ENCODE data around the gene RIMOC1.
A peak's percentile ranks its signal among the peaks of the same experiment; 100 is the strongest.

Gene RIMOC1, protein sequence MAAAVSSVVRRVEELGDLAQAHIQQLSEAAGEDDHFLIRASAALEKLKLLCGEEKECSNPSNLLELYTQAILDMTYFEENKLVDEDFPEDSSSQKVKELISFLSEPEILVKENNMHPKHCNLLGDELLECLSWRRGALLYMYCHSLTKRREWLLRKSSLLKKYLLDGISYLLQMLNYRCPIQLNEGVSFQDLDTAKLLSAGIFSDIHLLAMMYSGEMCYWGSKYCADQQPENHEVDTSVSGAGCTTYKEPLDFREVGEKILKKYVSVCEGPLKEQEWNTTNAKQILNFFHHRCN

DNA sequence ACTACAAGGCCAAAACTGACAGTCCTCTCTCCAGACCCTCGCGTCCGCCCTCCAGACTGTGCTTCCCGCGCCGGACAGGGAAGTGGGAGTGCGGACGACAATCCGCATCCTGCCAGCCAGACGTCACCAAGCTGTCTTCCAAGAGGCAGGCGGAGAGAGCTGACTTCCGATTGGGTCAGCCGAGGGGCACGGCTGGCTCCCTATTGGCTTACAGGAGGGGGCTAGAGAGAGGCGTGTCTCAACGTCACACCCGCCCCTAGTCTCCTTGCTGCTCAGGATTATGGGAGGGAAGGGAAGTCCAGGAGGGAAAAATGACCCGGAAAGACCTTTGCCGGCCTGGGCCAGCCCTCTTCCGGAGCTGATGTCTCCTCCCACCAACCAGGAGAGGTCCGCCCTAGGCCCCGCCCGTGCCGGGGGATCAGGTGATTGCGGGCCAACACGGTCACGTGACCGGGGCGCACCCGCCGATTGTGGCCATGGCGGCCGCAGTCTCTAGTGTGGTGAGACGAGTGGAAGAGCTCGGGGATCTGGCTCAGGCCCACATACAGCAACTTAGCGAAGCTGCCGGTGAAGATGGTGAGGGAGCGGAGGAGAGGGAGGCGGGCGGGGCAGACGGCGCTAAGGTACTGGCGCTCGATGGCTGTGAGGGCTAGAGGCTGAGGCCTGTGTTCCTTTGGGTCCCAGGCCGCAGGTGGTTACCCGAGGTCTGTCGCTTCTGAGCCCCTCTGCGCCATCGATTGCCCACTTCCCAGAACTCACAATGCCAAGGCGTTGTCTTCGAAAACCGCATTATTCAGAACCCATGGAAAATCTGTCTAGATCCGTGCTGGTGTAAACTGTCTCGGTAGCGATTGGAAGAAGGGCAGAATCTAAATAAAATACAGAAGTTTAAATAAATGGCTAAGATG, at the start of gene RIMOC1:
TSS of gene RIMOC1 (plus strand) at position 453 of the 908 bp plus-strand sequence. CDS start at position 477, 24 bp downstream.
- H3K36me3 ChIP-seq (ENCODE audit: insufficient read depth, low read length), result peaks cover 29% of the 10 kb centered on the region
- H3K27me3 ChIP-seq (ENCODE audit: insufficient read depth, low read length), result no peaks in the 10 kb centered on the region
- no peaks in the 10 kb centered on the region for H3K9me3 ChIP-seq (ENCODE audit: low read length)
- H3K4me3 ChIP-seq (ENCODE audit: low read length), result peak within 1 kb of the TSS; percentile 91
- peak within 1 kb of the TSS; percentile 73 for H2AFZ ChIP-seq (ENCODE audit: low read depth, low read length)
- peaks cover 24% of the 10 kb centered on the region for H3K4me1 ChIP-seq (ENCODE audit: insufficient read depth, low read length)

DNA sequence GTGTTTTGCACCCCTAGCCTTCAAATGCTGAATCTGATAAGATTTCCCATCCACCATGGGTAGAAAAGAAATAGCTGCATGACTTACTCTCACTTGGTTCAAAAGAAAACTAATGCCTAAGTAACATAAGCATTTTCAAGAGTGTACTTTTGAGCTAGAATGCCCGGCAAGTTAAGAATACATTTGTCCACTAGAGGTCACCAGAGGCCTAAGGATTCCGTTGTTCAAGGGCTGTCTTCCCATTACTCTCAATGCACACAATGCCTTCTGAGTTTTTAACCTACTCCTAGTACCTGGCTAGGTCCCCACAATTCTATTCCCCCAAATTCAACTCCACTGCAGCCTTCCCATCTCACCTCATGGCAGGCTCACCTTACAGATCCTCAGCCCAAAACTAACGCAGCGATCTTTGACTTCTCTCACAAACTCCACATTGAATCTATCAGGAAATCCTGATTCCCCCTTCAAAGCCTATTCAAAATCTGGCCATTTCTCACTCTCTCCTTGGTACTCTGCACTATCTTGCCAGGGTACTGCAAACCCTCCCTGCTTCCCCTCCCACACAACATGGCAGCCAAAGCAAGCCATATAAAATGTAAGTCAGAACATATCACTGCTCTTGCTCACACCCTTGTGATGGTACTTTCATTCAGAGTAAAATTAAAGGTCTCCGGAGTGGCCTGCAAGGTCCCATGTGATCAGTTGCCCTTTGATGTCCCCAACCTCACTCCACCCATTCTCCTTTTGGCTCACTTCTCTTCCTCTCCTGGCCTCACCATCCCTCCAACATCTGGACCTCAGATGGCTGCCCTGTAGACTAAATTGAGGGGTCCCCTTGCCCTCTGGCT, 47.3 kb upstream of the RIMOC1 start:
- Histone ChIP-seq H3K27me3 (ENCODE audit: insufficient read depth, low read length) (no peaks in the 10 kb centered on the region), H3K36me3 (ENCODE audit: insufficient read depth, low read length) (peaks cover 26% of the 10 kb centered on the region), H3K4me3 (ENCODE audit: low read length) (no peak overlapping the region), H2AFZ (ENCODE audit: low read depth, low read length) (no peak overlapping the region), H3K4me1 (ENCODE audit: insufficient read depth, low read length) (no peaks in the 10 kb centered on the region), H3K9me3 (ENCODE audit: low read length) (no peaks in the 10 kb centered on the region)

DNA sequence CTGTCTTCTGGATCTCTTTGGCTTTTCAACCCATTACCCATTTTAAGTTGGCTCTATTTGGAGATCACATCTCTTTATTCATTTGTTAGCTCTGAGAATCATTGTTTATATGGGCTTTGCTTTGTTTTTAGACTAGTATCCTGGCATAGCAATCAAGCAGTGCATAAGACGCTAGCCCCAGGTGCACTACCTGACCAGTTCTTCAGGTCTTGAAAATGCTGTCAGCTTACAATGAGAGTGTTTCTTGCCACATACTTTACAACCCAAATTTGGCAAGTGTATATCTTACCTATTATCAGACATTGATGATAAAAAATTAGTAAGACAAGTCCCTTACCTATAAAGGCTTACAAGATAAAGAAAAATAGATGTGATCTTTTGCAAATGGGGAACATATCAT, 46.2 kb upstream of the RIMOC1 start:
- Histone ChIP-seq H2AFZ (ENCODE audit: low read depth, low read length) (no peak overlapping the region), H3K36me3 (ENCODE audit: insufficient read depth, low read length) (peaks cover 18% of the 10 kb centered on the region), H3K4me1 (ENCODE audit: insufficient read depth, low read length) (no peaks in the 10 kb centered on the region), H3K4me3 (ENCODE audit: low read length) (no peak overlapping the region), H3K9me3 (ENCODE audit: low read length) (no peaks in the 10 kb centered on the region), H3K27me3 (ENCODE audit: insufficient read depth, low read length) (no peaks in the 10 kb centered on the region)

DNA sequence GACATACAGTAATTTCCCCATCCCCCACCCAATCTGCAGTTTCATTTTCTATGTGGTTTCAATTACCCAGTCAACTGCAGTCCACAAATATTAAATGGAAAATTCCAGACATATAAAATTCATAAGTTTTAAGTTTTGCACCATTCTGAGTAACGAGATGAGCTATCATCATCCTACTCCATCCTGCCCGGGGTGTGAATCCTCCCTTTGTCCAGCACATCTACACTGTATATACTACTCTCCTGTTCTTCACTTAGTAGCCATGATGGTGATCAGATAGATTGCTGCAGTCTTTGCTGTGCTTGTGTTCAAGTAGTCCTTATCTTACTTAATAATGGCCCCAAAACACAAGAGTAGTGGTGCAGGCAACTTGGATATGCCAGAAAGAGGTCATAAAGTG, 45.3 kb upstream of the RIMOC1 start:
- no peak overlapping the region for H2AFZ ChIP-seq (ENCODE audit: low read depth, low read length)
- H3K4me1 ChIP-seq (ENCODE audit: insufficient read depth, low read length), result no peaks in the 10 kb centered on the region
- no peaks in the 10 kb centered on the region for H3K9me3 ChIP-seq (ENCODE audit: low read length)
- H3K36me3 ChIP-seq (ENCODE audit: insufficient read depth, low read length), result peaks cover 16% of the 10 kb centered on the region
- no peaks in the 10 kb centered on the region for H3K27me3 ChIP-seq (ENCODE audit: insufficient read depth, low read length)
- H3K4me3 ChIP-seq (ENCODE audit: low read length), result no peak overlapping the region

DNA sequence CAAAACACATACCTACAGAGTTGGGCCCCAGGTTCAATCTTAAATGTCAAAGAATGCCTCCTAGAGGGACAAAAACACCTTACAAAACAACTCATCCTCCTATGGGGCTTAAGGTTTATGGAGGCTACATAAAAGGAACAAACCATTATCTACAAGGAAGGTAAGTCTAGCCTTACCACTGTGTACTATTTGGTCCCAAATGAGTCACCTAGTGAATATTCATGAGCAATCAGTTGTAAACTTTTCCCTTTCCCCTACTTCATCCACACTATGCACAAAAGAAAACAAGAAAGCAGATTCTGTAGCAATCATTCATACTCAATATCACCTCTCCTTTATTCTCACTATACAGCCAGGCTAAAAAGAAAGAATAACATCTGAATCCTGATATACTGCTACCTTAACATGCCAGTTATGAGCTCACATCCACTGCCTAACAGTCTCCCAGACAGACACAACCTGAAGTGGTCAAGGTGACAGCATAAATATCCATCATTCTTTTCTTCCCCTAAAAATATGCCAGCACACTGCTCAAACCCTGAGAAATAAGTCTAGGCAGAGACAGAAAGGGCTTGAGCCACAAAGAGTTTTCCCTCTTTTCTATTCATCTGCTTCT, 40.2 kb upstream of the RIMOC1 start:
- H3K4me3 ChIP-seq (ENCODE audit: low read length), result no peak overlapping the region

DNA sequence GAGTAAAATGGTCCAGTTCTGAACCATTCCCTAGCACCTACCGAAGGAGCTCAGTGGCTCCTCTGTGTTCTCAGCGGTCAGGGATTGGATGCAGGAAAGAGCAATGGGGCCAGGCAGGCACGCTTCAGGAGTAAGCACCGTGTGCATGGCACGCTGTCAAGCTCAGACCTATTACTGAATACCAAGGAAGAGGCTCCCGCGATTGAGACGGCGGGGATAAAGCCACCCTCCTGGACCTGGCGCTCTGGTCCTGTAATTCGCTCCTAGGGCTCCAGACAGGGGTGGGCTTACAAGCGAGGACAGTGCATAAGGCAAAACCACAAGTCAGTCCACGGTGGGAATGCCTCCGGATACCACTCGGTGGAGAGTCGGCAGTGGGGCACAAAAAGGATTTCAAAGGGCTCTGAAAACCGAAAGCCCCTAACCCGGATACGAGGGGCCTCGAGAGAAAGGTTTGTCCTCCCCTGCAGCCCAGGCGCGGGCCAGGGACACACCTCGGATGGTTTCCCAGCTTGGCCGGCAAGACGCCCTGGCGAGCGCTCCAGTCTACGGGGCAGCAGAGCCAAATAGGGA, 34.9 kb upstream of the RIMOC1 start:
- no peaks in the 10 kb centered on the region for H3K27me3 ChIP-seq (ENCODE audit: insufficient read depth, low read length)
- H2AFZ ChIP-seq (ENCODE audit: low read depth, low read length), result peak overlapping the region; percentile 99
- no peaks in the 10 kb centered on the region for H3K9me3 ChIP-seq (ENCODE audit: low read length)
- H3K4me3 ChIP-seq (ENCODE audit: low read length), result peak overlapping the region; percentile 90
- no peaks in the 10 kb centered on the region for H3K4me1 ChIP-seq (ENCODE audit: insufficient read depth, low read length)
- no peaks in the 10 kb centered on the region for H3K36me3 ChIP-seq (ENCODE audit: insufficient read depth, low read length)

More for the DNA sequence above, 40.2 kb upstream of the RIMOC1 start:
- Histone ChIP-seq H3K36me3 (ENCODE audit: insufficient read depth, low read length) (peaks cover 10% of the 10 kb centered on the region), H3K27me3 (ENCODE audit: insufficient read depth, low read length) (no peaks in the 10 kb centered on the region), H2AFZ (ENCODE audit: low read depth, low read length) (no peak overlapping the region), H3K4me1 (ENCODE audit: insufficient read depth, low read length) (no peaks in the 10 kb centered on the region), H3K9me3 (ENCODE audit: low read length) (no peaks in the 10 kb centered on the region)

DNA sequence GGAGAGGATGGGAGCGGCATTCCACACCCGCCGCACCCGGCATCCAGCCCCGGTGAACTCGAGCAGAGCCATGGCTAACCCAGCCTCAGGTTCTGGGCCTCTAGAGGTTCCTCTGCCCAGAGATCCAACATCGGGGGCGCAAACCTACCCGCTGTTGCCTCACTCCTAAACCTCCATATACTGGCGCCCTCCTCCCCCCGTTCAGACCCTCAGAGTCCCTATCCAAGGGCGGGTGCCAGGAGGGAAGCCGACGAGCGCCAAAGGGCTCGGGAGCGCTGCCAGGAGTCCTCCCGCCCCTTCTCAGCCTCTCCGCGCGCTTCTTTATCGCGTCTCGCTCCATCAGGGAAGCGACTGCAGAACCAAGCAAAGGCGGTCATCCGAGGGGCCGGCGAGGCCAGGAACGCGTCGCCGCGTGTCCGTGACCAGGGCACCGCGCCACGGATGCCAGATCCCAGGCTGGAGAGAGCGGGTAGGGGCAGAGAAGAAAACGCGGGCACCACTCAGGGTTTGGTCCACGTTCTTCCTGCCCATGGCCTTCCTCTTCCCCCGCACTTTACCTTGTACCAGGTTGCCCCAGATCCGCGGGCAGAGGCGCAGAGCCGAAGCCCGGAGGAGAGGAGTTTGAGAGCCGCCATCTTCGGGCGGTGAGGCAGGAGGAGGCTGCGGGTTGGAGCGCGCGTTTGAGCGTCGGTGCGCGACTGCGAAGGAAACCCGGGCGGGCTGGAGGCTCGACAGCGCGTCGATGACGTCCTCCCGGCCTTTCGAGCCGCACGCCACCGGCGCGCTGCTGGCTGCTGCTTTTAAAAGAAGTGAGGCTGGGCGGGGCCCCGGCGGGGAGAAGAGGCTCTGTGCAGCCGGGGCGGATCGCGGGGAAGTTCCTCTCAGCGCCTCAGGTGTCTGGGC, 34.2 kb upstream of the RIMOC1 start, which contains the start of gene OXCT1:
TSS of gene OXCT1 (minus strand) at position 702 of the 903 bp plus-strand sequence. CDS start at position 635, 67 bp downstream.
- Histone ChIP-seq H3K36me3 (ENCODE audit: insufficient read depth, low read length) (no peaks in the 10 kb centered on the region), H2AFZ (ENCODE audit: low read depth, low read length) (peak within 1 kb of the TSS; percentile 99), H3K9me3 (ENCODE audit: low read length) (no peaks in the 10 kb centered on the region), H3K4me1 (ENCODE audit: insufficient read depth, low read length) (no peaks in the 10 kb centered on the region), H3K27me3 (ENCODE audit: insufficient read depth, low read length) (no peaks in the 10 kb centered on the region), H3K4me3 (ENCODE audit: low read length) (peak within 1 kb of the TSS; percentile 90)

DNA sequence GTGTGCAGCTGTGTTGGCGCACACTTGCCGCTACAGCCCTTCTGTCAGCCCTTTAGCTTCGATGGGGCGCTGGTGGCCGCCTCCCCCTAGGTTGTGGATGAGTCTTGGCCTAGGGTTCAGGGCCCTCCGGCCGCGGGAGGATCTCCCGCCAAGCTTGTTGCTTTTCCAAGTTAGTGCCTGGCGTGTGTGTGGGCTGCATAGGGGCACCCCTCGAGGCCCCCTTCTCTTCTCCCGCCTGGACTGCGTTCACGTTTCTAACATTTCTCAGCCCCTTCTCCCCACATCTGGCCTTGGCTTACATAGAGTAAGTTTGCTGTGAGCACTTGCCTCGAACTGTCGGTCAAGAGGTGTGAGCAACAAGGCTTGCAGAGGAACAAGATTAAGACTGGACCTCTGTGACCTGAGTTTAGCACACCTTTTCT, 33.5 kb upstream of the RIMOC1 start:
- H3K4me3 ChIP-seq (ENCODE audit: low read length), result peak overlapping the region; percentile 90
- H2AFZ ChIP-seq (ENCODE audit: low read depth, low read length), result peak overlapping the region; percentile 99
- no peaks in the 10 kb centered on the region for H3K27me3 ChIP-seq (ENCODE audit: insufficient read depth, low read length)
- no peaks in the 10 kb centered on the region for H3K9me3 ChIP-seq (ENCODE audit: low read length)
- H3K4me1 ChIP-seq (ENCODE audit: insufficient read depth, low read length), result no peaks in the 10 kb centered on the region
- no peaks in the 10 kb centered on the region for H3K36me3 ChIP-seq (ENCODE audit: insufficient read depth, low read length)

DNA sequence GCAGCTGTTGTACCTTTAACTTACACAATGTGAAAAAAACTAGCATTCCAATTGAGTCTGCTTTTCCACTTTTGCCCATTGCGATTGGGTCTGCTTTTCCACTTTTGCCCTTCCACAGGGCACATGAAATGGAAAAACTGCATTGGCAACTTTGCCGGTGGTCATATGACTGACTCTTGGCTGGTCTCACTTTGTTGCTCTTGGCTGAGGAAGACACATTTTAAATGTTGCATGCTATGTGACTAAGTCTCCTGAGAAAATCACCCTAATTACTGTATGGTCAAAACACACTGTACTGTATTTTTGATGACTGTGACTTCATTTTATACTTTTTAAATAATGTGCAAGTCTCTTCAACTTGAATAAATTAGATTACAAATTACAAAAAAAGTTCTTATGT, 32.3 kb upstream of the RIMOC1 start:
- Histone ChIP-seq H3K4me1 (ENCODE audit: insufficient read depth, low read length) (no peaks in the 10 kb centered on the region), H2AFZ (ENCODE audit: low read depth, low read length) (no peak overlapping the region), H3K4me3 (ENCODE audit: low read length) (no peak overlapping the region), H3K27me3 (ENCODE audit: insufficient read depth, low read length) (no peaks in the 10 kb centered on the region), H3K36me3 (ENCODE audit: insufficient read depth, low read length) (no peaks in the 10 kb centered on the region), H3K9me3 (ENCODE audit: low read length) (no peaks in the 10 kb centered on the region)

DNA sequence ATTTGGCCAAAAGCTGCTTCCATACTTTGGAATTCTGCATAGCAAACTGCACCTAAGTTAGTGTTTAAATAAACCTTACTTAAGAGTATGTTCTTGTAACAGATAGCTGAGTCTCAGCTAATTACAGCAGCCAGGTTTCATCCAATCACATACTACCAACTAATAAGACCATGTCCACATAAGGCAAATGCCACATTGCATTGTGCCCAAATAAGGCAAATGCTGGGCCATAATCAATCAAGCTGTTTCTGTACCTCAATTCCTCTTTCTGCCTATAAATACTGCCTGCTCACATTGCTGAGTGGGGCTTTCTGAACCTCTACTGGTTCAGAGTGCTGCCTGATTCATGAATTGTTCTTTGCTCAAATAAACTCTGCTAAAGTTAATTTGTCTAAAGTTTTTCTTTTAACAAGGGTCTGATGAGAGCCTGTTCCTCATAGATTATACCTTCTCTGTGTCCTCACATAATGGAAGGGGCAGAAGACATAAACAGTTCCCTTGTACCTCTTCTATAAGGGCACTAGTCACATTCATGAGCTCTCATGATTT, 29.6 kb upstream of the RIMOC1 start:
- no peaks in the 10 kb centered on the region for H3K27me3 ChIP-seq (ENCODE audit: insufficient read depth, low read length)
- no peaks in the 10 kb centered on the region for H3K36me3 ChIP-seq (ENCODE audit: insufficient read depth, low read length)
- no peak overlapping the region for H3K4me3 ChIP-seq (ENCODE audit: low read length)
- H3K9me3 ChIP-seq (ENCODE audit: low read length), result no peaks in the 10 kb centered on the region
- no peak overlapping the region for H2AFZ ChIP-seq (ENCODE audit: low read depth, low read length)
- no peaks in the 10 kb centered on the region for H3K4me1 ChIP-seq (ENCODE audit: insufficient read depth, low read length)

DNA sequence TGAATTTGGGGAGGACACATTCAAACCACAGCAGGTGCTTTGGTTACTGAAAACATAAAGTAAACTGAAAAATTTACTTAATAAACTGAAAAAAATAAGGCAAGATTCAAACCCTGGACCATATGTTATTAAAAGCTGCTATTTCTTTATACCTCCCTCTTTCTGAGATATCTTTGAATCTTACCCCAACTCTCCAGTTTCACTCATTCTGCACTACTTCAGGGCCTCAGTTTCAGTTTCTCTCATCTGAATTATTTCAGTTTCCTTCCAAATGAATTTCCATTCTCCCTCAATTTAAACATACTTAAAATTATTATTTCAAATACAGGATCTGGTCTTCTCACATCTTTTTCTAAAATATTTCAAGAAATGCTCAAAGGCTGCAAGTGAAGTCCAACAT, 29.0 kb upstream of the RIMOC1 start:
- H3K36me3 ChIP-seq (ENCODE audit: insufficient read depth, low read length), result no peaks in the 10 kb centered on the region
- H3K4me3 ChIP-seq (ENCODE audit: low read length), result no peak overlapping the region
- H2AFZ ChIP-seq (ENCODE audit: low read depth, low read length), result no peak overlapping the region
- no peaks in the 10 kb centered on the region for H3K27me3 ChIP-seq (ENCODE audit: insufficient read depth, low read length)
- no peaks in the 10 kb centered on the region for H3K9me3 ChIP-seq (ENCODE audit: low read length)
- no peaks in the 10 kb centered on the region for H3K4me1 ChIP-seq (ENCODE audit: insufficient read depth, low read length)

Measured in neuron (in vitro differentiated cells).